Thyroid gland (tissue), 4 donors: Measurements from ENCODE around the gene ABHD12B. TPM values are rescaled to one million over a fixed set of nuclear protein-coding genes. Genes with fewer than 3 reads are reported as not detected.

Experiments
- DNase-seq, 2 donors: peaks; one replicate each; pipeline ENCODE4 v3.0.0-alpha.2; 2019
- H3K27ac ChIP-seq, 3 donors: fragments of 200-600 bp; sonication (generic); 1 replicate in 2 of 3; 2 replicates in 1 of 3; pipeline ENCODE4 v1.5.1; 2016 to 2019; ENCODE audit warnings: mild to moderate bottlenecking in 1 of 3, moderate library complexity in 1 of 3
- H3K27me3 ChIP-seq: fragments of 200-600 bp; sonication (generic); one replicate; pipeline ENCODE4 v1.5.1; 2019
- H3K36me3 ChIP-seq, 2 donors: fragments of 200-600 bp; sonication (generic); one replicate each; pipeline ENCODE4 v1.5.1; 2016 to 2019
- H3K4me1 ChIP-seq, 2 donors: fragments of 200-600 bp; sonication (generic); one replicate each; pipeline ENCODE4 v1.5.1; 2017 to 2019
- H3K4me3 ChIP-seq, 3 donors: fragments of 200-600 bp; sonication (generic); replicated peaks in 1 of 3; 1 replicate in 2 of 3; 2 replicates in 1 of 3; pipeline ENCODE4 v1.5.1; 2016; ENCODE audit warnings: mild to moderate bottlenecking in 1 of 3
- H3K9me3 ChIP-seq: fragments of 200-600 bp; sonication (generic); one replicate; pipeline ENCODE4 v1.5.1; 2017
- POLR2A ChIP-seq, 2 donors: fragments of 450-650 bp; IDR thresholded peaks; one replicate each; pipeline ENCODE4 v1.6.1; 2017; ENCODE audit warnings: antibody characterized with exemption in 2 of 2, mild to moderate bottlenecking in 2 of 2, moderate library complexity in 1 of 2
- WGBS, 2 donors: methylation state at CpG; one replicate each; pipeline ENCODE4 v1.1.5; 2017; 5-methylcytosine and 5-hydroxymethylcytosine counted together
- intact Hi-C: fragments of 100-400 bp; cut with DNase I; formaldehyde crosslinking; loops from one replicate; pipeline ENCODE4 v1.15.1; 2023
- total RNA-seq, 4 donors: library from RNA; depleted of rRNA; stranded (reverse); fragments of >200 nt; gene quantifications; one replicate each; pipeline ENCODE4 v1.2.3, GENCODE V29; 2016
- TF ChIP-seq, protein P1 (sequence below), 6 experiments: fragments of 200-600 bp in 3 of 6; fragments of 450-650 bp in 3 of 6; sonication (generic) in 3 of 6; IDR thresholded peaks; one replicate each; pipeline ENCODE4 v1.5.1; 2016 to 2019; ENCODE audit warnings: antibody characterized with exemption in 6 of 6, mild to moderate bottlenecking in 2 of 6, inconsistent platforms in 1 of 6, moderate library complexity in 1 of 6

ABHD12B gene
- total RNA-seq, 4 donors from 2014 or later = 0.11 TPM; not detected in 3

- intact Hi-C loops = no loop called here
- Histone ChIP-seq H3K27me3 (no peaks in the 10 kb centered on the region), H3K4me3 (peak overlapping the region in 1 of 3 donors; percentile 36), H3K4me1 (peaks cover 5% of the 10 kb centered on the region in 2 donors), H3K36me3 (no peaks in the 10 kb centered on the region), H3K27ac (peak overlapping the region in 2 of 3 donors; percentile 44 to 47), H3K9me3 (no peaks in the 10 kb centered on the region)
- no peak for TF ChIP-seq POLR2A (IDR thresholded peaks at IDR 0.05)
- TF ChIP-seq, protein P1, sequence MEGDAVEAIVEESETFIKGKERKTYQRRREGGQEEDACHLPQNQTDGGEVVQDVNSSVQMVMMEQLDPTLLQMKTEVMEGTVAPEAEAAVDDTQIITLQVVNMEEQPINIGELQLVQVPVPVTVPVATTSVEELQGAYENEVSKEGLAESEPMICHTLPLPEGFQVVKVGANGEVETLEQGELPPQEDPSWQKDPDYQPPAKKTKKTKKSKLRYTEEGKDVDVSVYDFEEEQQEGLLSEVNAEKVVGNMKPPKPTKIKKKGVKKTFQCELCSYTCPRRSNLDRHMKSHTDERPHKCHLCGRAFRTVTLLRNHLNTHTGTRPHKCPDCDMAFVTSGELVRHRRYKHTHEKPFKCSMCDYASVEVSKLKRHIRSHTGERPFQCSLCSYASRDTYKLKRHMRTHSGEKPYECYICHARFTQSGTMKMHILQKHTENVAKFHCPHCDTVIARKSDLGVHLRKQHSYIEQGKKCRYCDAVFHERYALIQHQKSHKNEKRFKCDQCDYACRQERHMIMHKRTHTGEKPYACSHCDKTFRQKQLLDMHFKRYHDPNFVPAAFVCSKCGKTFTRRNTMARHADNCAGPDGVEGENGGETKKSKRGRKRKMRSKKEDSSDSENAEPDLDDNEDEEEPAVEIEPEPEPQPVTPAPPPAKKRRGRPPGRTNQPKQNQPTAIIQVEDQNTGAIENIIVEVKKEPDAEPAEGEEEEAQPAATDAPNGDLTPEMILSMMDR (IDR thresholded peaks at IDR 0.05) = peak; percentile 47 to 82 (median 50)
- DNase-seq = peak; percentile 76 to 83
- WGBS, 2 donors = 8 to 9% methylated on average over 6 of the region's 6 CpGs
These were observed 11.3 kb upstream of the ABHD12B start for GRCh38 chr14:50860478-50861086.

GRCh38 chr14:50862036-50862570 lies 9.8 kb upstream of the ABHD12B start:
- no peak for DNase-seq
- Histone ChIP-seq H3K4me1 (peaks cover 5% of the 10 kb centered on the region in 2 donors), H3K27ac (no peak overlapping the region), H3K36me3 (no peaks in the 10 kb centered on the region), H3K27me3 (no peaks in the 10 kb centered on the region), H3K4me3 (no peak overlapping the region), H3K9me3 (no peaks in the 10 kb centered on the region)
- 53 to 59% methylated on average over 4 of the region's 4 CpGs for WGBS, 2 donors
- no peak for TF ChIP-seq POLR2A (IDR thresholded peaks at IDR 0.05)
- TF ChIP-seq, protein P1 (IDR thresholded peaks at IDR 0.05) = no peak
- intact Hi-C loops = no loop called here

- Histone ChIP-seq H3K9me3 (no peaks in the 10 kb centered on the region), H3K27me3 (no peaks in the 10 kb centered on the region), H3K4me3 (no peak overlapping the region), H3K27ac (no peak overlapping the region), H3K4me1 (peaks cover 4 to 5% of the 10 kb centered on the region in 2 donors), H3K36me3 (no peaks in the 10 kb centered on the region)
- intact Hi-C loops = no loop called here
- no peak for DNase-seq
- TF ChIP-seq, protein P1 (IDR thresholded peaks at IDR 0.05) = no peak
- no peak for TF ChIP-seq POLR2A (IDR thresholded peaks at IDR 0.05)
These were observed 7.6 kb upstream of the ABHD12B start for GRCh38 chr14:50864237-50864636.

DNA sequence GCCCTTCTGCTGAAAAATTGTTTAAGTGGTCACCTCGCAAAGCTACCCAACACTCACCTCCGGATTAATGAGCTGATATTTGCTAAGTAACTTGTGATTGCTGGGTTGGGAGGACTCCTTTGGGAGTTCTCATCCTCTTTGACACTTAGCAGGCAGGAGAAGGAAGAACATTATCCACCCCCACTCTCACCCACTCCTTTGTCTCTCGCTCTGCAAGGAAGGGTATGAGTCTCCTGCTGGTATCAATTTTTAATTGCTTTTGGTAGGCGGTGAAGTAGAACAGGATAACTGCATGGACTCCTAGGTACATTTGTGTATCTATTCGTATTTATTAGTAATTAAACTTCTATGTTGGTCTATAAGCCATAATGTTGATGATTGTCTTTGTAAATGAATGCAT lies 6.9 kb upstream of the ABHD12B start:
- no peaks in the 10 kb centered on the region for H3K27me3 ChIP-seq
- DNase-seq = no peak
- no peaks in the 10 kb centered on the region for H3K9me3 ChIP-seq
- no peaks in the 10 kb centered on the region for H3K4me1 ChIP-seq
- intact Hi-C loops = no loop called here
- TF ChIP-seq POLR2A (IDR thresholded peaks at IDR 0.05) = no peak
- TF ChIP-seq, protein P1 (IDR thresholded peaks at IDR 0.05) = no peak
- no peak overlapping the region for H3K27ac ChIP-seq
- H3K36me3 ChIP-seq = no peaks in the 10 kb centered on the region
- WGBS, 2 donors = 79 to 87% methylated on average over 5 of the region's 5 CpGs
- H3K4me3 ChIP-seq = no peak overlapping the region

DNA sequence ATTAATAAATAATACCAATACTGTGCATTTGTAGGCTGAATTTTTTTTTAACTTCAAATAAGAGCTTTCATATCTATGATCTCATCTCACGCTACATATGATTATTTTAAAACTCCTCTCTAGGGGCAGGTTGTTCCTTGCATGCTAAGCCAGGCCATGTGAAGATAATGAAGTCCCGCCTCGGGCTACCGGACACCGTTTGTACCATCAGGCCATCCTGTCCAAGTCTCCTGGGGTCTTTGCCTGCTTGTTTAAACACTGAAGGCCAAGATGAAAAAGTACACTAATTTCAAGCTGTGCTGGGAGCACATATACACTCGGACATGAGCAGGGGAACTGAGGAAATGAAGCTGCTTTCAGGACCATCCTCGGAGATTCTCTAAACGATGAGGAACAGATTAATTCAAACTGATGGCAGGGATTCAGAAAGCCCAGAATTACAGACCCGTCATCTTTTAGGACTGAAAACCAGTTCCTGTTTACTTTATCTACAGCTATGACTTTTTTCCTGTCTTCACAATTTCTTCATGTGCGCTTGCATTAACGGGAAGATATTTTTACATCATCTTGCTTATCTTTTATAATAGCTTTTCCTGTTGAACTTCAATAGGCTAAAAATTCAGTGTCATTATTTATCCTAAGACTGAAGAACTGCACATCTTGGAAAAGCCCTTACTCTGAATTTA lies 6.3 kb upstream of the ABHD12B start:
- Histone ChIP-seq H3K27ac (no peak overlapping the region), H3K36me3 (no peaks in the 10 kb centered on the region), H3K27me3 (no peaks in the 10 kb centered on the region), H3K9me3 (no peaks in the 10 kb centered on the region), H3K4me3 (no peak overlapping the region), H3K4me1 (no peaks in the 10 kb centered on the region)
- DNase-seq = no peak
- TF ChIP-seq, protein P1 (IDR thresholded peaks at IDR 0.05) = no peak
- TF ChIP-seq POLR2A (IDR thresholded peaks at IDR 0.05) = no peak
- 68 to 73% methylated on average over 11 of the region's 11 CpGs for WGBS, 2 donors
- intact Hi-C loops = no loop called here
